Osteocyte (in vitro differentiated cells): Measurements from ENCODE around the gene SIPA1L3. TPM values are rescaled to one million over a fixed set of nuclear protein-coding genes. Genes with fewer than 3 reads are reported as not detected.

Experiments used
- DNase-seq: peaks from one replicate; pipeline ENCODE4 v3.0.0; 2021; ENCODE audit warnings: mixed read lengths; ENCODE audit not compliant: unreplicated experiment; ENCODE audit errors: extremely low spot score
- H3K27ac Mint-ChIP-seq: one replicate; pipeline ENCODE4 v1.8.0; 2021; ENCODE audit warnings: mild to moderate bottlenecking, mixed read lengths; ENCODE audit not compliant: unreplicated experiment
- H3K27me3 Mint-ChIP-seq: one replicate; pipeline ENCODE4 v1.8.0; 2021; ENCODE audit warnings: mixed read lengths; ENCODE audit not compliant: unreplicated experiment
- H3K36me3 Mint-ChIP-seq: one replicate; pipeline ENCODE4 v1.8.0; 2021; ENCODE audit warnings: mixed read lengths; ENCODE audit not compliant: unreplicated experiment
- H3K4me1 Mint-ChIP-seq: one replicate; pipeline ENCODE4 v1.8.0; 2021; ENCODE audit warnings: mixed read lengths; ENCODE audit not compliant: unreplicated experiment
- H3K4me3 Mint-ChIP-seq: one replicate; pipeline ENCODE4 v1.8.0; 2021; ENCODE audit warnings: mild to moderate bottlenecking, moderate library complexity, mixed read lengths; ENCODE audit not compliant: unreplicated experiment
- H3K9me3 Mint-ChIP-seq: one replicate; pipeline ENCODE4 v1.8.0; 2021; ENCODE audit warnings: mixed read lengths; ENCODE audit not compliant: unreplicated experiment
- total RNA-seq: library from RNA; stranded (reverse); gene quantifications from 2 replicates; pipeline ENCODE4 v1.2.1, GENCODE V29; 2021
- TF ChIP-seq, protein P1 (sequence below): fragments of 200-600 bp; sonication (generic); IDR thresholded peaks from 2 replicates; pipeline ENCODE4 v1.5.0; 2021; ENCODE audit warnings: antibody characterized with exemption, mild to moderate bottlenecking, moderate library complexity

Gene SIPA1L3
- total RNA-seq, 1 donor from 2014 or later, result 27.1 TPM

GRCh38 chr19:37886571-37886970 is 20.4 kb upstream of the SIPA1L3 start:
- peaks cover 3% of the 10 kb centered on the region for H3K27me3 Mint-ChIP-seq
- peaks cover 13% of the 10 kb centered on the region for H3K9me3 Mint-ChIP-seq
- TF ChIP-seq, protein P1, sequence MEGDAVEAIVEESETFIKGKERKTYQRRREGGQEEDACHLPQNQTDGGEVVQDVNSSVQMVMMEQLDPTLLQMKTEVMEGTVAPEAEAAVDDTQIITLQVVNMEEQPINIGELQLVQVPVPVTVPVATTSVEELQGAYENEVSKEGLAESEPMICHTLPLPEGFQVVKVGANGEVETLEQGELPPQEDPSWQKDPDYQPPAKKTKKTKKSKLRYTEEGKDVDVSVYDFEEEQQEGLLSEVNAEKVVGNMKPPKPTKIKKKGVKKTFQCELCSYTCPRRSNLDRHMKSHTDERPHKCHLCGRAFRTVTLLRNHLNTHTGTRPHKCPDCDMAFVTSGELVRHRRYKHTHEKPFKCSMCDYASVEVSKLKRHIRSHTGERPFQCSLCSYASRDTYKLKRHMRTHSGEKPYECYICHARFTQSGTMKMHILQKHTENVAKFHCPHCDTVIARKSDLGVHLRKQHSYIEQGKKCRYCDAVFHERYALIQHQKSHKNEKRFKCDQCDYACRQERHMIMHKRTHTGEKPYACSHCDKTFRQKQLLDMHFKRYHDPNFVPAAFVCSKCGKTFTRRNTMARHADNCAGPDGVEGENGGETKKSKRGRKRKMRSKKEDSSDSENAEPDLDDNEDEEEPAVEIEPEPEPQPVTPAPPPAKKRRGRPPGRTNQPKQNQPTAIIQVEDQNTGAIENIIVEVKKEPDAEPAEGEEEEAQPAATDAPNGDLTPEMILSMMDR, result no peak
- DNase-seq, result no peak
- H3K4me3 Mint-ChIP-seq, result no peak overlapping the region
- no peak overlapping the region for H3K27ac Mint-ChIP-seq
- no peaks in the 10 kb centered on the region for H3K4me1 Mint-ChIP-seq
- H3K36me3 Mint-ChIP-seq, result no peaks in the 10 kb centered on the region

- no peak for DNase-seq
Measured at GRCh38 chr19:37893845-37894575, 13.0 kb upstream of the SIPA1L3 start.

DNA sequence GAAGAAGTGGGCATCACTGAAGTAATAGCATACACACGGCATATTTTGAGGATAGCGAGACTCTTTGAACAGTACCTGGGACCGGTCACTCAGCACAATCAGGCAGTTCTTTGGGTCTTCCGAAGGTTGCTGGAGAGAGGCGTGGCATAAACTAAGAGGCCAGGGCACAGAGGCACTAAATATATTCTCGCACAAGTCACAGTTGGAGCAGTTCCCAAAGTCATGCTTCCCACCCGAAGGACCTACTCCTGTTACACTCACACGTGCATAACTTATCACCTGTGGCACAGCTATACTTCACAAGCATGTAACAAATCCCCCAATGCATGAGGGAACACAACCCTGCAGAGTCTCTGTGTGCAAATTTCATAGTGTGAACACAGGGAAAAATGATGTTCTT is 10.8 kb upstream of the SIPA1L3 start:
- H3K4me3 Mint-ChIP-seq, result no peak overlapping the region
- peaks cover 16% of the 10 kb centered on the region for H3K27me3 Mint-ChIP-seq
- no peak for DNase-seq
- no peaks in the 10 kb centered on the region for H3K9me3 Mint-ChIP-seq
- H3K27ac Mint-ChIP-seq, result no peak overlapping the region
- TF ChIP-seq, protein P1, result no peak
- peaks cover 3% of the 10 kb centered on the region for H3K4me1 Mint-ChIP-seq
- H3K36me3 Mint-ChIP-seq, result no peaks in the 10 kb centered on the region

More at GRCh38 chr19:37893845-37894575, 13.0 kb upstream of the SIPA1L3 start:
- Mint-ChIP-seq H3K36me3 (no peaks in the 10 kb centered on the region), H3K9me3 (no peaks in the 10 kb centered on the region), H3K27ac (no peak overlapping the region), H3K27me3 (peaks cover 16% of the 10 kb centered on the region), H3K4me3 (no peak overlapping the region), H3K4me1 (peaks cover 3% of the 10 kb centered on the region)
- TF ChIP-seq, protein P1, result no peak

DNA sequence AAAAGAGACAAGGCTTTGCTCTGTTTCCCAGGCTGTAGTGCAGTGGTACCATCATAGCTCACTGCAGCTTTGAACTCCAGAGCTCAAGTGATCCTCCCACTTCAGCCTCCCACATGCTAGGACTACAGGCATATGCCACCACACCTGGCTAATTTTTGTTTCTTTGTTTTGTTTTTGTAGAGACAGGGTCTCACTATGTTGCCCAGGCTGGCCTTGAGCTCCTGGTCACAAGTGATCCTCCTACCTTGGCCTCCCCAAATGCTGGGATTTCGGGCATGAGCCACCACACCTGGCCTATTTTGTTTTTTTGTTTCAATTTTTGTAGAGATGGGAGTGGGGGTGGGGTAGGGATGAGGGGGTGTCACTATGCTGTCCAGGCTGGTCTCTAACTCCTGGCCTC is 7.6 kb upstream of the SIPA1L3 start:
- H3K9me3 Mint-ChIP-seq, result no peaks in the 10 kb centered on the region

DNA sequence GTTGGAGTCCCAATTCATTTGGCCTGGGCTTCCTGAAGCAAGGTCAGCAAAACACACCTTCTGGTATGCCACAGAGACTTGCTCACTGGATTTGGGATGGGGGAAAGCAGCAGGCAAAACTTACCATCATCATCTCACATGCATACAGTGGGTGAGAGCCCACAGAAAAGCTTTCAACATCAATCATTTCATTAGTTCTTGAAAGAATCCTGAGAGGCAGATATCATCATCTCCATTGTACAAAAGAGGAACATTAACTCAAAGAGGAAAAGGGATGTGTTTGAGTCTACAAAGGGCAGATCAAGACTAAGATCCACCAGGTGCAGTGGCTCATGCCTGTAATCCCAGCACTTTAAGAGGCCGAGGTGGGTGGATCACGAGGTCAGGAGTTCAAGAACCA is 7.0 kb upstream of the SIPA1L3 start:
- no peak for DNase-seq
- no peaks in the 10 kb centered on the region for H3K9me3 Mint-ChIP-seq
- H3K4me3 Mint-ChIP-seq, result no peak overlapping the region
- TF ChIP-seq, protein P1, result no peak
- no peaks in the 10 kb centered on the region for H3K27me3 Mint-ChIP-seq
- no peaks in the 10 kb centered on the region for H3K36me3 Mint-ChIP-seq
- H3K4me1 Mint-ChIP-seq, result peaks cover 3% of the 10 kb centered on the region
- no peak overlapping the region for H3K27ac Mint-ChIP-seq

More for the DNA sequence above, 7.6 kb upstream of the SIPA1L3 start:
- H3K36me3 Mint-ChIP-seq, result no peaks in the 10 kb centered on the region
- TF ChIP-seq, protein P1, result no peak
- no peak overlapping the region for H3K4me3 Mint-ChIP-seq
- peaks cover 3% of the 10 kb centered on the region for H3K4me1 Mint-ChIP-seq
- H3K27ac Mint-ChIP-seq, result no peak overlapping the region
- no peak for DNase-seq
- H3K27me3 Mint-ChIP-seq, result no peaks in the 10 kb centered on the region
